Right ventricle myocardium inferior (tissue), 1 donor: ENCODE data around the gene CFAP46. TPM values are rescaled to one million over a fixed set of nuclear protein-coding genes. Genes with fewer than 3 reads are reported as not detected.

ENCODE experiments used
- ATAC-seq: fragments of 200-7000 bp; cut with Tn5 transposase; one replicate; pipeline ENCODE4 v1.9.1; 2020; ENCODE audit warnings: mild to moderate bottlenecking, moderate library complexity
- DNase-seq: peaks from one replicate; pipeline ENCODE4 v3.0.0; 2021; ENCODE audit errors: missing footprints
- intact Hi-C: fragments of 100-400 bp; cut with DNase I; formaldehyde crosslinking; loops from one replicate; pipeline ENCODE4 v1.11.0; 2022
- total RNA-seq: library from RNA; stranded (reverse); fragmentation: NEBNext Ultra II Directional; extraction: Animal tissue kit (Norgen Biotek cat#: 25700); gene quantifications from one replicate; pipeline ENCODE4 v1.2.1, GENCODE V29; 2021
- donor health status: DM: no; HTN: yes; CAD: no; lungs with severe emphysema.

Gene CFAP46
- total RNA-seq, 1 donor from 2014 or later = 0.57 TPM

DNA sequence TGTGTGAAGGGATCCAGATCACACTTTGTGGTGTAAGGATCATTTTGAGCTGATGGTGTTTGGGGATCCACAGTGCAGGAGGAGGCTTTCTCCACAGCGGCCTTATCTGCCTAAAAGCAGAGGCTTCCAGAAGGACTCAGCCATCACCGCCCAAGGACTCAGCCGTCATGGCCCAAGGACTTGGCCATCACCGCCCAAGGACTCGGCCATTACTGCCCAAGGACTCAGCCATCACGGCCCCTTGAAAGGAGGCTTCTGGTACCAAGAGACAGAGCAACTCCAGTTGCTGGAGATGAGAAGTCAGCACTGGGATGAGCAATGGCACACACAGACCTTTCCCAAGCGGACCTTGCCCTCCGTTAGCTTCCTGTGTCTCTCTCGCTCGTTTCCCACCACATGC lies 6.0 kb upstream of the CFAP46 start:
- intact Hi-C loops = no loop called here
- ATAC-seq (no peak), DNase-seq (no peak)

DNA sequence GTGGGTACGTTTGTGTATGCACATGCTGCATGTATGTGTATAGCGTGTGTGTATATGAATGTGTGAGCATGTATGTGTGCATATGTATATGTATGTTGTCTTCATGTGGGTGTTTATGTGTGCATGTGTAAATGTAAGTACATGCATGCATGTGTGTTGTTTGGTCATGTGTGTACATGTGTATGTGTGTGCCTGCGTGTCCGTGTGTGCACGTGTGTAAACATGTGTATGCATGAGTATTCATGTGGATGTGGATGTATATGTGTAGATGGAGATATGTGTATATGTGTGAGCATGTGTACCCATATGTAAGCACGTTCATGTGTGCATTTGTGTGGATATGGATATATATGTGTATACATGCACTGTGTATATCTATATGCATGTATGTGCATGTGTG lies 5.5 kb upstream of the CFAP46 start:
- intact Hi-C loops = no loop called here
- peak; percentile 31 for DNase-seq
- ATAC-seq = no peak

DNA sequence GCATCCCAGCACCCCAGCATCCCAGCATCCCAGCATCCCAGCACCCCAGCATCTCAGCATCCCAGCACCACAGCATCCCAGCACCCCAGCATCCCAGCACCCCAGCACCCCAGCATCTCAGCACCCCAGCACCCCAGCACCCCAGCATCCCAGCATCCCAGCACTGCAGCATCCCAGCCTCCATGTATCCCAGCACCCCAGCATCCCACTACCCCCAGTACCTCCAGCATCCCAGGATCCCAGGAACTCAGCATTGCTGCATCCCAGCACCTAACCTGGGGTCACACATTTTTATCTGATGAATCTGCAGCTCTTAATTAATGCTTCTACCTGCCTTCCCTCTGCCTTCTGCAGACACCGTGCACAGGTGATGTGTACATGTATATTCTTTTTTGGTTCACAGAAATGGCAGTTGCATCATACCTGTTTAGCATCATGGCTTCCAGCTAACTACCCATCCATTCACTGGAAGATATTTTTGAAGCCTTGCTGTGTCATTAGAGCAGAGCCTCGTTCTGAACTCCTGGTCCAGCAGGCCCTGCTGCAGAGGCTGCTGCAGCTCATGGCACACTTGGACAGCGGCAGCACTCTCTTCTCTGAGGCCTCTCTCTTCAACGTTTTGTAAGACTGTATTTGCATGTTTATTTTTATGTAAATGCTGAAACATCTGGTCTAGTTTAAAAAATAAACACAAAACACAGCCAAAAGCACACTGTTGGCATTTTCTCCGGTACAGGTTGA lies 4.6 kb upstream of the CFAP46 start:
- DNase-seq = no peak
- intact Hi-C loops = no loop called here
- no peak for ATAC-seq

DNA sequence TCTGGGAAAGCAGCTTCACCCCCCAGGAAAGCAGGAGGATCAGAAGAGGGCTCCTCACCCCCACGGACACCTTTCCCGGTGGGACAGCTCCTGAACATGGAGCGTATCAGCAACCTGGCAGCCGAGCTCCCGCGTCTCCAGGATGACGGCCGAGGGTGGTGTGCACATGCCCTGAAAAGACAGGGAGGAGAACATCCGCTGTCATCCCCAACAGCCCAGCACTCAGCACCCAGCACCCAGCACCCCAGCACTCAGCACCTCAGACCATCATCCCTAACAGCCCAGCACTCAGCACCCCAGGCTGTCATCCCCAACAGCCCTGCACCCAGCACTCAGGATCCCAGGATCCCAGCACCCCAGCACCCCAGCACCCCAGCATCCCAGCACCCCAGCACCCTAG lies 3.9 kb upstream of the CFAP46 start:
- peak; percentile 46 for DNase-seq
- intact Hi-C loops = no loop called here
- no peak for ATAC-seq

DNA sequence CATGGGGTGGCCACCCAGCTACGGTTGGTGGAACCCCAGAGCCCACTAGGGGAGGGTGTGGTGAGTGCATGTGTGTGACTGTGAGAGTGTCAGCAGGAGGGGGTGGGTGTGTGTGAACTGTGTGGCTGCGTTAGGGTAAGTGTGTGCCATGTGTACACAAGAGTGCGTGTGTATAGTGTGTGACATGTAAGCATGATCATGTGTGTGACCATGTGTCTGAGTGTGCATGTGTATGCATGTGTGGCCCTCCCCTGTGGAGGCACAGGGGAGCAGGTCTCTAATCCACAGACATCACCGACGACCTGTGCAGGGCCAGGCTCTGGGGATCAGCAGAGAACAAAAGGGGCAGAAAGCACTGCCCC lies 3.5 kb upstream of the CFAP46 start:
- ATAC-seq = no peak
- no peak for DNase-seq
- intact Hi-C loops = no loop called here

DNA sequence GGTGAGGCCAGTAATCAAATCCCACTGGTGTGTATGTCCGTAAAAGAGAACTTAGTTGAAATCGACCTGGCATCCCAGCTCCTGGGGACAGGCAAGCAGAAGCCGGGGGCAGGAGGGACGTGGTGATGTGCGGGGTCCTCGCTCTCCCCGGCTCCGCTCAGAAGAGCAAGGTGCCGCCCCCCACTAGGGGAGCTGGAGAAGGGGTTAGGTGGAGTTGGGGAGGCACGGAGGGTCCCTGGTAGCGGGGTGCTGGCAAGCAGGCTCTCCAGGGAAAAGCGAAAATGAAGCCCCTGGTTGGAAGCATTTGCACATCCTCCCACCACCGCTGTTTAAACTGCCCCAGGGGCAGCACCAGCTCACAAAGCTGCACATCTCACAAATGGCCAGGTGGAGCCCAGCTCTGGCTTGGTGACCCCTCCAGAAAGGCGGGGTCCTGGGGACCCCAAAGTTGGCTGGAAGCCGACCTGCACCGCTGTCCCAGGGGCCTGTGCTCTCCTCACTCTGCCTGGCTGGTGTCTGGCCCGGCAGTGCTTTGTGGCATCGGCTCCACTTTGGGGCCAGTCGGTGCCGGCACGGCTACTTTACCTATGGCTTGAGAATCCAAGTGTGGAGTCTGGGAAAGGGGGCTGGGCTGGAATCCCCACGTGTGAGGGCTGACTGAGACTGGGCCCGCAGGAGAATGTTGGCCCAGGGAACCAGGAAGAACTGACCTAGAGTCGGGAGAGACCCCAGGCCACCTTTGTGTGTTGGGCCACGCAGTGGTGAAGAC lies 2.9 kb upstream of the CFAP46 start:
- intact Hi-C loops = no loop called here
- ATAC-seq (no peak), DNase-seq (peak; percentile 43)

DNA sequence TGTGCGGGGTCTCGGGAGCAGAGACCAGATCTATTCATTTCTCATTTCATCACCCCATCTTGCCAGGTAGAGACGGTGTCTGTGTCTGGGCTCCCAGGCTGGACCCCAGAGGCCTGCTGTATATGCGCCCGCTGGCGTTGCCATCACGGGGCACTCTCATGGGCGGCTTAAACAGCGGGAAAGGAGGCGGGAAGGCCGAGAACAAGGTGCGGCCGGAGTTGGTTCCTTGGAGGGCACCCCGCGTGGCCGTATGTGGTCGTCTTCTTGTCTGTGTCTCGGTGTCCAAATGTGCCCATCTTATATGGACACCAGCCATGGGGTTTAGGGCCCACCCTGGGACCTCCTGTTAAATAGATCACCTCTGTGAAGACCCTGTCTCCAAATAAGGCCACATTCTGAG lies 2.1 kb upstream of the CFAP46 start:
- DNase-seq (peak; percentile 13), ATAC-seq (no peak)
- intact Hi-C loops = no loop called here

DNA sequence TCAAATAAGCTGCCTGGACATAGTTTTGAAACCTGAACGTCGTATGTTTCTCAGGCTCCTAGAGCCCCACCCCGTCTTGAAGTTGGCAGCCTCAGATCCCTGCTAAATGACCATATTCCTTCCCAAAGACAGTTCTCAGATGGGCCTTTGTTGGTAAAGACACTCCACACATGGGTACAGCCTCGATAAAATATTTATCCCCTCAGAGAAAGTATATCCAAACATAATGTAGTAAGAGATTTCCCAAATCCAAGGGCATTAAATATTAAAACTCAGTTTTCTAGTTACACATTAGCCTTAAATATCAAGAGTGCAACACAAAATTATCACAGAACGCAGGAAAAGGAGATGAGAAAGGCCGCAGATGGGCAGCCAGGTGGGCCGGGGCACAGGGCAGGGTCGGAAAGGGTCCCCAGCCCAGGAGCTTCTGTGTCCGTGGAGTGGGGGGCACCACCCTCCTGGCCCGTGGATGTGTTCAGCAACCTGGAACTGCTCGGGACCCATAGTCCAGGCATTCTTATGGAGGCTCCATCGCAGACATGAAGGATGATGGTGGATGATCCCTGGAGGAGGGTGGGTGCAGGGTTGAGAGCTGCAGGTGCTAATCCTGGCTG lies 1.5 kb upstream of the CFAP46 start:
- intact Hi-C loops = no loop called here
- ATAC-seq = no peak
- peak; percentile 30 for DNase-seq

DNA sequence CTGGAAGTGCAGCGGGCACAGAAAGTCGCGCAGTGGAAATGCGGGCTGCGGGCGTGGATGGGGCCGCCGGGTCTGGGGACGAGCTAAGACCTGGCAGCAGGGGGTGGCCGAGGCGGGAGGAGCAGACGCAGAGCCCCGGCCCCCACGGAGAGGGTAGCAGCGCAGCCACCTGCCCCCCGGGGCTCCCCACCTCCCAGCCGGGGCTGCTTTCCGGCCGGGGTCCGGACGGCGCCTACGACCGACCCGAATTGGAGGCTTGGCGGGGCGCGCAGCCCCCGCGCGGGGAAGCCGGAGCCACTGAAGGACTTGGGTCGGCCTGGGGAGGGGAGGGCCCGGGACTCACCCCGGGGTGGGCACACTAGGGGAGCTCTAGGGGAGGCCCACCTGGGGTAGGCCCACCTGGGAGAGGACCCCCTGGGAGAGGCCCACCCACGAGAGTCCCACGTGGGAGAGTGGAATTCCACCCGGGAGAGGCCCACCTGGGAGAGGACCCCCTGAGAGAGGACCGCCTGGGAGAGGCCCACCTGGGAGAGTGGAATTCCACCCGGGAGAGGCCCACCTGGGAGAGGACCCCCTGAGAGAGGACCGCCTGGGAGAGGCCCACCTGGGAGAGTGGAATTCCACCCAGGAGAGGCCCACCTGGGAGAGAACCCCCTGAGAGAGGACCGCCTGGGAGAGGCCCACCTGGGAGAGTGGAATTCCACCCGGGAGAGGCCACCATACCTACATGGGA lies 854 bp upstream of the CFAP46 start:
- DNase-seq (peak; percentile 28), ATAC-seq (no peak)
- intact Hi-C loops = no loop called here

DNA sequence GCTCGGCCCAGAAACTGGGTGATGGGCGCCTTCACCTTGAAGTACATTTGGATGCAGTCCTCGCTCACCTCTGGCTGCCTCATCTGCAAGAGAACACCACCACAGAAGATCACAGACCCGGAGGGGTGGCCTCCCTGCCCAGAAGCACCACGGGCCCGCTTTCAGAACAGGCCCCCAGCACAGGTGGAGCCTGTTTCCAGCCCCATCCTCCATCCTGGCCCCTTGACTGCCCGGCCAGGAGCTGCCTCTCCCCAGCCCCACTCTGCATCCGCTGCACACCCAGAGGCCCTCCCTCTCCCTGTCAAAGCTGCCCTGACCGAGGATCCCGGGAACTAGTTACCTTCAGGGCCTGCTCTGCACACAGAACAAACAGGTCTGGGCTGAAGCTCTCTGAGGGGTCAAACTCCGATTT lies 724 bp downstream of the CFAP46 start:
- ATAC-seq (no peak), DNase-seq (peak; percentile 48)
- intact Hi-C loops = no loop called here

DNA sequence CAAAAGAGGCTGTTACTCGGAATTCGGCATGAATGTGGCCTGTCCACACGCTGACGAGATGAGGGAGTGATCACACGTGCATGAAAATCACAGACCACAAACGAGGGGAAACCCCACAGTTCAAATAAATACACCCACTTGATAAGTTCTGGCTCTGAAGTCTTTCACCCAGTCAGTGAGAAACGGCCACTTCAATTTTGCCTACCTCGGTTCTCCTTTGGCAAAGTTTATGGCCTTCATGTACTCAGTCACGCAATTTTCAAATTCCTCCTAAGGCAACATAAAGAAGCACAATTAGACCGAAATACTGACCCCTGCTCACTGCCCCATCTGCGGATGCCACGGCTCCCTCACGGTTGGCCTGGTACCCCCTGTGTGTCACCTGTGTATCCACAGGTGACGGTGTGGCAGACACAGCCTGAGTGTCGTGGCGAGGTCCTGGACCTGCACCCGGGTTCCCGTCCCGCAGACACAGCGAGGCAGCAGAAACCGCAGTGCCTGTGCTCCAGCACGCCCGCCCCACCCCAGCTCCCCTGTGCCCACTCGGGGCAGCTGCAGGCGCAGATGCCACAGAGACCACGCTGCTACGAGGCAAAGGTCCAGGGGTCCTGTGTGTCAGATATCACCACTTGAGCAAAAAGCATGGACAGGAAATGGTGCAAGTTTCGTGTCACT lies 1.4 kb downstream of the CFAP46 start:
- no peak for ATAC-seq
- intact Hi-C loops = no loop called here

DNA sequence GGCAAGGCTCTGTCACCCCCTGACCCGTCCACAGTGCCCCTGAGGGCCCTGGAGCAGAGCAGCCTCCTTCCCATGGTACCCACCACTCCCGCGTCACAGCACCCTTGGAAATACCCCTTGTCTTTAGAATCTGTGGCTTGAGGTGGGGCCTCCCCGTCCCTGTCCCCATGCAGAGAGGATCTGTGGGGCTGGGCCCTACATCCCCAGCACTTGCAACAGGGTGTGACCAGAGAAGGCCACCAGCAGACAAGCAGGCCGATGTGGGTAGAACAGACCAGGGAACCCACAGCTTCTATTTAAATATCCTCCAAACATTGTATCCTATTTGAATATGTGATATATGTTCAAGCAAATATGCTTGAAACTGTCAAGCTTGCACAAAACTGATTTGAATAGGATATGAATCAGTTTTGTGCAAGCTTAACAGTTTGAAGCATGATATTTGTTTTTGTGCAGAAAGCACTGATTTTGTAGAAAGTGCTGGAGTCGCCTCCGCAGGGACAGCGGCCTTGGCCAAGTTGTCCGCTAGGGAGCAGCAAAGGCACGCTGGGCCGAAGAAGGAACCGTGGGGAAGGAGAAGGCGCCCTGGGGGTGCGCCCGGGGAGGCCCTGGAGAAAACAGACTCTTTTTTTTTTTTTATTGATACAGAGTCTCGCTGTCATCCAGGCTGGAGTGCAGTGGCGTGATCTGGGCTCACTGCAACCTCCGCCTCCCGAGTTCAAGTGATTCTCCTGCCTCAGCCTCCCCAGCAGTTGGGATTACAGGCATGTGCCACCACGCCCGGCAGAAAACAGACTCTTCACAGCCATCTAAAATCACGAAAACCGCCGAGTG lies 2.2 kb downstream of the CFAP46 start:
- intact Hi-C loops = no loop called here
- peak; percentile 74 for DNase-seq
- no peak for ATAC-seq

More for the DNA sequence above, 1.4 kb downstream of the CFAP46 start:
- peak; percentile 70 for DNase-seq

DNA sequence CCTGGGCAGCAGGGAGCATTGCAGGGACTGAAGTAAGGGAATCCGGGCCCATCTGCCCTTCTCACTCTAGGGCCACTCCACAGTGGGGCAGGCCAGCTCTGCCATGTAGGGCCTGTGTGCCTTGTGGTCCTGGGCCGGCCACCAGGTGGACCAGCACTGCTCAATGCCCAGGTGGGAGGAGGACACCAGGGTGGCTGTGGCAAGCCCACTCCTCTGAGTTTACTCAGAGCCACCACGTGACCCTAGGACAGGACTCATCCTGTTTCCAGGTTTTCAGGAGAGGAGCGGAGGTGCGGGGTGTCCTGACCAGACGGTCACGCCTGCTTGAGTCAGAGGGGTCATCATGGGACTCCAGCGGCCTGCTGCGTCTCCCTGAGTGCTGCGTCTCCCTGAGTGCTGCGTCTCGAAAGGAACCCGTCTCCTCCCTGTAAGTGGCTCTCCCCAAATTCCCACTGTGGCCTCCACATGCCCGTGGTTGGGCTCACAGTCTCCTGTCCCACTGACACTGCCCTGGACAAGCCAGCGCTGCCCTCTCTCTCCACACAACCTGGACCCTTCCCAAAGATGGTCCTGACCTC lies 2.9 kb downstream of the CFAP46 start:
- DNase-seq = peak; percentile 28

DNA sequence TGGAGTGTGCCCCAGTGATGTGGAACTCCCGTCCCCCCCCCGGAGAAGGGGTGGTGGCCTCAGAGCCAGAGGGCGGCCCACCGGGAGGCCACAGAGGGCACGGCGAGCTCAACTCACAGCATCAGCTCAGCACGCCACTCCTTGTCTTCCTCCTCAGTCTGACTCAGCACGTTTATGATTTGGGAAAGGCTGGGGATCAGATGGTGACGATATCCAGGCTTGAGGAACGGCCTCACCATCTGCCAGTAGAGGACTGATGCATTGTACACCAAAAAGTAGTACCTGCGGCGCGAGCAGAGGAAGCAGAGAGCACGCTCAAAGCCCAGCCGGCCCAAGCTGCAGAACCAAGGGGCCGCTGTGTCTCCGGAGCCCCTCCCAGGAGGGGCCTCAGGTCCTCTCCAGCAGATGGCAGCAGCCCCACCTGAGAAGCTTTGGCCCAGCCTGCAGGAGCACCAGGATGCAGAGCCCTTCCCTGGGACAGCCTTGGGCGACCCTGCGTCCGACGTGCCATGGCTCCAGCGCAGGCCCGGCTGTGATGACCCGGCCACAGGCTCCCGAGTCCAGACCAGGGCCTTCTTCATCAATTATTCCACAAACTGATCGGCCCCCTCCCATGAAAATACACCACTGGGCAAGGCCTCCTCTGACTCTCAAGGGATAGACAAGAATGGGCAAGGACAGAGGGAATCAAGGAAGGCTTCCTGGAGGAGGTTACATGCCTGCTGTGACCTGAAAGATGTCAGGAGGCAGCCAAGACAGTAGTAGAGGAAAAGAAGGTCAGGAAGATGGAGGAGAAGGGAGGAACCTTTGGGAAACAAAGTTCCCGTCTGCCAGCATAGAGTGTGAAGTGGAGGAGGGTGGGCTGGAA lies 3.7 kb downstream of the CFAP46 start:
- intact Hi-C loops = no loop called here
- DNase-seq (peak; percentile 54), ATAC-seq (no peak)

More for the DNA sequence above, 2.9 kb downstream of the CFAP46 start:
- no peak for ATAC-seq
- intact Hi-C loops = no loop called here

DNA sequence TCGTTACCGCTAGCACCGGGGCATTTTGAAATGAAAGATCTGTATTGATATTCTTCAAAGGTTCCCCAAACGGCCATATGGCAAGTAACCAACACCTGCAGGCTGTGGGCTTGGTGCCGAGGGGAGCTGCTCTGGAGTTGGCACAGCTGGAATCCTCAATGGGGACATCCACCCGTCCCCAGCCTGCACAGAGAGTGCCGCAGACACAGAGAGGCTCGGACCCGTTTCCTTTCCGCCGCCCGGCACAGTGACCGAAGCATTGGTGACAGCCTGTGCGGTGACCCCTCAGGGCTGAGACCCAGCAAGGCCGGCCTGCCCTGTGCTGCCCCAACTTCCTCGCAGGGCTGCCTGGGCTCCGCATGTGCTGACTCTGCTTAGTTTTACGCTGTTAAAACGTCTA lies 4.5 kb downstream of the CFAP46 start:
- intact Hi-C loops = no loop called here
- ATAC-seq (no peak), DNase-seq (peak; percentile 59)

DNA sequence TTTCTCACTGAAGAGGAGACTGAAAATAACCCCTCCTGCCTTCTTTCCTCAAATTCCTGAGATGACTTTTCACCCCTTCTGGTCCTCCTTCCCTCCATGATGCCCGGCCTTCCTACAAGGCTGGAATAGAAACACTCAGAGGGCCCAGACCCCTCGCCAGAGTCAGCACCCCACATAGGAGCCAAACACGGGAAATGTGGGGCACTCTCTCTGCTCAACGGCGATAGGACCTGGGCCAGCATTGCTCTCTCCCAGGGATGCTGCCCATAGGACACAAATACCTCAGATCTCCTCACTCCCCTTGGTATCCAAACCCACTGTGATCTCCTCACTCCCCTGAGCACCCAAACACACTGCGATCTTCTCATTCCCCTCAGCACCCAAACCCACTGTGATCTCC lies 7.4 kb downstream of the CFAP46 start:
- intact Hi-C loops = no loop called here
- DNase-seq = peak; percentile 4

More for the DNA sequence above, 7.4 kb downstream of the CFAP46 start:
- no peak for ATAC-seq
